GM19023 (cell line): Measurements from ENCODE around the gene RITA1.

ENCODE experiments used
- ATAC-seq: cut with Tn5 transposase; IDR thresholded peaks from one replicate; pipeline ENCODE4 v1.9.1; 2021; ENCODE audit warnings: mild to moderate bottlenecking, moderate library complexity; ENCODE audit not compliant: unreplicated experiment

RITA1 gene

DNA sequence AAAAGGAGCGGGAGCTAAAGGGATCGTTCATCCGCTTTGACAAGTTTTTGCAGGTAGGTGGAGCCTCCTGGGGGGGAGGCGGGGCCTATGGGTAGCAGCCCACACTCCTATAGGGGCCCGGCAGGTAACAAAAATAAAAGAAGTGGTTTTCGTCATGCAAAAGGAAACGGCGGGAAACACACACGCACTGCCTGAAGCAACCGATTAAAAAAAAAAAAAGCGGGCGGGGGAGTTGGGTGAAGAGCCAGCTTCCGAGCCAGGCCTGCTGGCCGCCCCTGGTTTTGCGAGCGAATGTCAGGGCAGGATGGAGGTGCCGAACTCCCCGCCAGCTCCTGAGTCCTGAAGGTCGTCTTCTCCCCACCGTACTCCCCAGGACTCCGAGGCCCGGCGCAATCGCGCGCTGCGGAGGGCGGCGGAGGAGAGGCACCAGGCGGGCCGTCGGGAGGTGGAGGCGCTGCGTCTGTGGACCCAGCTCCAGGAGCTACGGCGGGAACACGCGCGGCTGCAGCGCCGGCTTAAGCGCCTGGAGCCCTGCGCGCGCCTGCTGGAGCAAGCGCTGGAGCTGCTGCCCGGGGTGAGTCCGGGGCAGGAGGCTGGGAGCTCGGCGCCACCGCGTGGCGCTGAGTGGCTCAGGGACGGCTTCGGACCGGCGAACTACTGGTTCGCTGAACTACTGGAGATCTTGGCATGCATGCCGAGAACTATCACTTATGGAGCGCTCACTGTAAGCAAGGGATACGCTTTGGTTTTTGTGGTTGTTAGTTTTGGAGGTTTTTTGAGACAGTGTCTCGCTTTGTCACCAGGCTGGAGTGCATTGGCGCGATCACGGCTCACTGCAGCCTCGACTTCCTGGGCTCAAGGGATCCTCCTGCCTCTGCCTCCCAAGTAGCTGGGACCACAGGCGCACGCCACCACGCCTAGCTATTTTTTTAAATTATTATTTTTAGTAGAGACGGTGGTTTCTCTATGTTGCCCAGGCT is 32.4 kb upstream of the RITA1 start:
- peak; percentile 62 for ATAC-seq

DNA sequence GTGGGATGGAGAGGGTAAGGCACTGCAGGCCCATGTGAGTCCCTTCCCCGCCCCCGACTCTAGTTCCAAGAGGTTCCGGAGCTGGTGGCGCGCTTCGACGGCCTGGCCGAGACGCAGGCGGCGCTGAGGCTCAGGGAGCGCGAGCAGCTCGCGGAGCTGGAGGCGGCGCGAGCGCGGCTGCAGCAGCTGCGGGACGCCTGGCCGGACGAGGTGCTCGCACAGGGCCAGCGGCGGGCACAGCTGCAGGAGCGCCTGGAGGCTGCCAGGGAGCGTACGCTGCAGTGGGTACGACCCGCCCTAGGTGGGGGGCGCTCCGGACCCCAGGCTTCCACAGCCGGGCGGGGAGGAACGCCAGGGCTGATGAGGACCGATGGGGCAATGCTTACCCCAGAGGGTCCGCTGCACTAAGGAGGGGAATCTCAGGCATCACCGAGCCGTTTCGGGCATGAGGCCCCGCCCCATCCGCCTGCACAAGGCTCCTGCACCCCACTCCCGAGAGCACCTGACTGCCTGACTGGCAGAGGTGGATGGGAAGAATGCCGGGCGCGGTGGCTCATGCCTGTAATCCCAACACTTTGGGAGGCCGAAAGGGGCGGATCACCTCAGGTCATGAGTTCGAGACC is 31.1 kb upstream of the RITA1 start:
- no peak for ATAC-seq

DNA sequence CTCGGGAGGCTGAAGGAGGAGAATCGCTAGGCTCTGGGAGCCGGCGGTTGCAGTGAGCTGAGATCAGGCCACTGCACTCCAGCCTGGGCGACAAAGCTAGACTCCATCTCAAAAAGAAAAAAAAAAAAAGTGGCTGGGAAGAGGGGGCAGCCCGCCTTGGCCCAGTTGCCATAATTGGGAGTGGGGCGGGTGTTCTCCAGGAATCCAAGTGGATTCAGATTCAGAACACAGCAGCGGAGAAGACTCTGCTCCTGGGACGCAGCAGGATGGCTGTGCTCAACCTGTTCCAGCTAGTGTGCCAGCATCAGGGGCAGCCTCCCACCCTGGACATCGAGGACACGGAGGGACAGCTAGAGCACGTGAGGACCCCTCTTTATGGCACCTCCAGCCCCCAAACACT is 30.5 kb upstream of the RITA1 start:
- no peak for ATAC-seq

DNA sequence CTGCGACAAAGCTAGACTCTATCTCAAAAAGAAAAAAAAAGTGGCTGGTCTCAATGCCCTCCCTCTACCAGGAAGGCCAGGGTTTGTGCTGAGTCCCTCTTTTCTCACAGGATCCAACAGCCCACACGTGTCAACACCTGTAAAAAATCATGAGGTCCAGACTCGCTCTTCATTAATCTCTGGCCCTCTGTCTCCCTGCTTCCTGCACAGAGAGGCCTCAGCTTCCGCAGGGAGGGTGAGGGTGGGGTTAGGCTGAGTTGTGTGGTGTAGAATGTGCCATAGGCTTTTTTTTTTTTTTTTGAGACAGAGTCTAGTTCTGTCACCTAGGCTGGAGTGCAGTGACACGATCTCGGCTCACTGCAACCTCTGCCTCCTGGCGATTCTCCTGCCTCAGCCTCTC is 29.9 kb upstream of the RITA1 start:
- ATAC-seq: no peak

DNA sequence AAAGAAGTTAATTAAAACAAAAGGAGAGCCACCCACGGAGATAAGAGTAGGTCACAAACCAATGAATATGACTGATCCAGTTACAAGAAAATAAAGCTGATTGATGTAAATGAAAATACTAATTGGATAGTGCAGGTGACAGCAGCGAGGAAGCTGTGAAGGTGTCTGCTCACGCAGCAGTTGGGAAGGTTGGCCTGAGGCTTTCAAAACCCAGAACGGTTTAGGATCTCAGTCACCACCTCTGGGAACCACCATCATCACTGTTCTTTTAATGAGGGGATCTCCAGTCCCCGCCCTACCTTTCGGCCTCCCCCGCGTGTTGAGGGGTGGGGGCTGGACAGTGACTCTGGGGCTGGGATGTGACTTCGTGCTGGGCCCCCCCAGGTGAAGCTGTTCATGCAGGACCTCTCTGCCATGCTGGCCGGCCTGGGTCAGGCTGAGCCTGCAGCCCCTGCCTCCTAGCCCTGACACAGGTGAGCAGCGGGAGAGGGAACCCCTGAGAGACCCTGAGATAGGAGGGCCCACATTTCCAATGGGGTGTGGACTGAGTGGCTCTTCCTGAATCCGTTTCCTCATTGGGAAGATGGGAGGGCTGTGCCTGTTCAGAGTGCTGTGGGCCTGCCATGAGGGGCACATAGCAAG is 28.2 kb upstream of the RITA1 start:
- no peak for ATAC-seq

DNA sequence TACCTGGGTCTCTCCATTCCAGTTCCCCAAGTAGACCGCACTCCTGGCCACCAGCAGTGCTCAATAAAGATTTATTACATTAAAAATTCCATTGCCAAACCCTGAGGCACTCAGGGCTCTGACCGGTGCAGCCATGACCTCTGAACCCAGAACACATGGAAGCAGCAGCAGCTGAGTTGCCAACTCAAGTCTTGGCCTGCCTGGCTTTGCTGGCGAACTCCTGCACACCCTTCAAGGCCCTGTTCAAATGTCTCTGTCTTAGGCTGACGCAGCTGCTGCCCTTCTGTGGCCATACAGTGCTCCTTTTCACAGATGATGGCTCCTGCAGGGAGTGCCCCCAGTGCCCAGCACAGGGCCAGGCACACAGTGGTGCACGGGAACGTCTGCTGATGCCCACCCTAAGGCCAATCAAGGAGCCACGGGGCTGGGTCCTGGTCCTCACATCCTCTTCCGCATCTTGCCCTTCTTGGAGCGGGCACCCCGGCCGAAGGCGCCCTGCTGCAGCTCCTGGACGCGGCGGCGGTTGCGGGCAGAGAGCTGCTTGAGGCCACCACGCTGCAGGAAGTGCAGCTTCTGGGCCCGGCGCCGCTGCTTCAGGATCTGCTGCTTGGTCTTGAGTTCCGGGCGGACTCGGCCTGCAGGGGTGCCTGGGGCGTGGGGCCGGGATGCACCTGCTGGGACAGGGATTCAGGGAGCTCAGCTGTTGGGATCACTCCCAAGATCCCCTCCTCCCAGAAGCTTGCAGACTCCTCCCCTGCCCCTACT is 26.9 kb upstream of the RITA1 start:
- ATAC-seq: no peak

DNA sequence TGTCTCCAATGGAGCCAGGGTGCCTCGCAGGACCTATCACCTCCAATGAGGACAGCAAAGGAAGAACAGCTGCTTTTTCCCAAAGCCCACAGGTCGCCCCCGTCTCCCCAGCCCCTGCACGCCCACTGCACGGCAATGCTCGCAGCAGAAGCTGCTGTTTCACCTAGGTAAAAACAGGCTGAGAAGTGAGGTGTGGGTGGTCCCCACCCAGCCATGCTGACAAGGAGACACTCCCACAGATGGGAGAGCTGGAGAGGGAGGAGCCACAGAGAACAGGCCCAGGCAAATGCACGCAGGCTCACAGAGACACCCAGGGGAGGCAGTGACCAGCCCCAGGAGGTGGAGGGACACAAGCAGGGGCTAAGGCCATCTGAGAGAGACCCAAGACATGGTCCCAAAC is 25.6 kb upstream of the RITA1 start:
- ATAC-seq: no peak

DNA sequence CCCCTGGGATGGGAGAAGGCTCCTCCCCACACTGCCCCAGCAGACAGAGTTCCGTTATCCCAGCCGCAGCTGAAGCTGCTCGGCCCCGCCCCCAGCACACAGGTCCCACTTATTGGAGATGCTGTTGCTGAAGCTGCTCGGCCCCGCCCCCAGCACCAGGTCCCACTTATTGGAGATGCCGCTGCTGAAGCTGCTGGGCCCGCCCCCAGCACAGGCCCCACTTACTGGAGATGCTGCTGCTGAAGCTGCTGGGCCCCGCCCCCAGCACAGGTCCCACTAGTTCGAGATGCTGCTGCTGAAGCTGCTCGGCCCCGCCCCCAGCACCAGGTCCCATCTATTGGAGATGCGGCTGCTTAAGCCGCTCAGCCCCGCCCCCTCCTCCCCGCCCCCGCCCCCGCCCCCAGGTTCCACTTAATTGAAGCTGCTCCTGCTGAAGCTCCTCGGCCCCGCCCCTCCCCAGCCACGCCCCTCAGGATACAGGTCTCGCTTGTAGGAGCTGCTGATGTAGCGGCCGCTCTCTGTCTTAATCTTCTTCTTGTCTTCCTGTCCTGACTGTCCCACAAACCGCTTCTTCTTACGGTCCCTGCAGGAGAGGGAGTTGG is 24.0 kb upstream of the RITA1 start:
- ATAC-seq: no peak

DNA sequence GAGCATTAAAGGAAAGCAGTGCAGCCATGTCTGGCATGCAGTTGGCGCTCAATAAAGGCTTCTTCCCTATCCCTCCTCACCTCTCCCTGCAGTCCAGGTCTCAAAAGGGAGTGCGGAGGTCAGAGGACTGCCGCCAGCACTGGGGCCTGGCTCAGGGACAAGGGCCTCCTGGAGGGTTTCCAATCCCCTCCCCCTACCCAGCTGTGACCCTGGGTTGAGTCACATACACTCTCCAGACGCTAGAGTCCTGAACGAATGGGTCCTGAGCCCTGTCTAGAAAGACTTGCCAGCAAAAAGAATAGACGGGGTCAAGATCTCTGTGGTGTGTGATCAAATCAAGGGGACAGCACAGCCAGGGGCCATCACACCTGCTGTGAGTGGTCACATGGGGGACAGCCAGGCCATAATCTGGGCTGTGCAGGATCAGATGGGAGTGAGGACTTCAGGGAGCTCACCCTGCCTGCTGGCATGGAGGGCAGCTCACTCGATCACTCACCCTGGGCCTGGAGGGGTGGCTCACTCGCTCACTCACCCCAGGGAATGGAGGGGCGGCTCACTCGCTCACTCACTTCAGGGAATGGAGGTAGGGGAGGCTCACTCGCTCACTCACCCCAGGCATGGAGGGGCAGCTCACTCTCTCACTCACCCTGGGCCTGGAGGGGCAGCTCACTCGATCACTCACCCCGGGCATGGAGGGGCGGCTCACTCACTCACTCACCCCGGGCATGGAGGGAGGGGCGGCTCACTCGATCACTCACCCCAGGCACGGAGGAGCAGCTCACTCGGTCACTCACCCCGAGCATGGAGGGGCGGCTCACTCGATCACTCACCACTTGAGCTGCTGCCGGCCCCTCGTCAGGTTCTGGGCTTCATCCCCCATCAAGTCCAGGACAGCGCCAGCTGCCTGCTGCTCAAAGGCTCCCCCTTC is 23.2 kb upstream of the RITA1 start:
- no peak for ATAC-seq

DNA sequence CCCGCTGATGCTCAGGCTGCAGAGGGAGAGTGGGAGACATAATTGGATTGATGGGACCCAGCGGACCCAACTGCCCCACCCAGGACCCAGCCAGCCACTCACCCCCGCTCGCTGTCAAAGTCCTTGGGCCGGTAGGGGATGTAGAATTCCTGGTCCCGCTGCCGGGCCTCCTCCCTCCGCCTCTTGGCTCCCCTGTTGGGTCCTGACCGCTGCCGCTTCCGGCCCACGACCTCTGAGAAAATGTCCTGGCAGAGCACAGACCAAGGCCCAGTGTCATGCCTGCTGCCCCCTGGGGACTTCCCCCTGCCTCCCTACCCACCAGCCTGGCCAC is 22.5 kb upstream of the RITA1 start:
- ATAC-seq: no peak

DNA sequence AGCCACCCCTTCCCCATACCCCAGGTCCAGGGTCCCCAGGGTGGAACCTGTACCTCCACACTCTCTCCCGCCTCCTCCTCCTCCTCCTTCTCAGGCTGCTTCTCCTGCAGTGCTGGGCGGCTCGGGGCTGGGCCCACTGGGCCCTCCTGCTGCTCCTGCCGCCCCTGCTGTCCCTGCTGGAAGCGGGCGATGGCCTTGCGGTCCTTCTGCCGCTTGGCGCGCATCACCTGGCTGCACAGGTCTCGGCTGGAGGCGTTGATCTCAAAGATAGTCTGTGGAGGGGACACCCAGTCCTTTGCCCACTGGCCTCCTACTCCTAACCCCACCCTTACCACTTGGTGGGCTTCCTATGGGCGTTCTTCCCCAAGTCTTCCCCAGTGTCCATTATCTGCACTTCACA is 21.5 kb upstream of the RITA1 start:
- ATAC-seq: no peak

DNA sequence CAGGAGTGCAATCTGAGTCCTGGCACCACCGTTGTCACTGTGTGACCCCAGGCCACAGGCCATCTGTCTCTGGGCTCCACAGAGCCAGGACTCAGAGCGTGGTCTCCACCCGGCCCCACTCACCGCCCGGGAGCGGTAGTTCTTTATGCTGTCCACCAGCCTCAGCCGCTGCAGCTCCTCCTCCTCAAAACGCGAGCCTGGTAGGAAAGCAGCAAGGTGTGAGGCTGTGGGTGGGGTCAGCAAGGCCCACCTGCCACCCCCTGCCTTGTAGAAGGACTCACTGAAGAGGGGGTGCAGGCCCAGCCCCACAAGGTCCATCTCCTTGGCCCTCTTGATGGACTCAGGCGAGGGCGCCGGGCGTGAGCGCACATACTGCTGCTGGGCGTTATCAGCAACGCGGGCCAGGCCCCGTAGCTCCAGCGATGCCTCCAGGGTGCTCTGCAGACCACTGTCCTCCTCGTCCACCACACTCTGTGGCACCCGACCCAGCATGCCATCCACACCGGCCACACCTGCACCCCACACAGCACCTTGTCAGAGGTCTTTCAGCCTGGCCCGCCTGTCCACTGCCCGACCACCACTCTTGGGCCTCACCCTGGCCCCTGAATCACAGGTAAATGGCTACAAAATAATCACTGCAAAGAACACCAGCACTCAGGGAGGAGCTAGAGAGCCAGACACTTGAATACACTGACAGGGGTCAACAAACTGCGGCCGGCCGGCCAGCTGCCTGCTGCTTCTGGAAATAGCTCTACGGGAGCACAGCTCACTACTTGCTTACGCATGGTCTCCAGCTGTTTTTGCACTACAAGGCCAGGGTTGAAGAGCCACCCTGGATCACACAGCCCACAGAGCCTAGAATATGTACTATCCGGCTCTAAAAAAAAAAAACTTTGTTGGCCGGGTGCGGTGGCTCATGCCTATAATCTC is 19.7 kb upstream of the RITA1 start:
- no peak for ATAC-seq

DNA sequence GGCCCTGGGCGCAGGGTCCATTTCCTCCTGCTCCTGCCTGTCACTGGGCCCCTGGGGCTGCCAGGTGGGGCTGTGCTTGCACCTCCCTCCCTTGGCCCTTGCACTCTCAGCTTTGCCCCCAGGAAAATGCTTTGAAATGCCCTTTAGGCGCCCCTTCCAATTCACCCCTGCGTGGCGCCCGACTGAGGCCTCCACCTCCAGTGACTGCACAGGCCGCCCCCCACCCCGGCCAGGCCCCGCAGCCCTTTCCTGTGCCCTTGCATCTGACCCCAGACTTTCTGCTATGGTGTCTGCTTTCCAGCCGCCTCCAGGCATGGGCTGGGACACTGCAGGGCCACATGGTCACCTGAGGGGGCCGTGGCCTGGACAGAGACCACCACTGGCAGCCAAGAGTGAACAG is 17.7 kb upstream of the RITA1 start:
- ATAC-seq: no peak

DNA sequence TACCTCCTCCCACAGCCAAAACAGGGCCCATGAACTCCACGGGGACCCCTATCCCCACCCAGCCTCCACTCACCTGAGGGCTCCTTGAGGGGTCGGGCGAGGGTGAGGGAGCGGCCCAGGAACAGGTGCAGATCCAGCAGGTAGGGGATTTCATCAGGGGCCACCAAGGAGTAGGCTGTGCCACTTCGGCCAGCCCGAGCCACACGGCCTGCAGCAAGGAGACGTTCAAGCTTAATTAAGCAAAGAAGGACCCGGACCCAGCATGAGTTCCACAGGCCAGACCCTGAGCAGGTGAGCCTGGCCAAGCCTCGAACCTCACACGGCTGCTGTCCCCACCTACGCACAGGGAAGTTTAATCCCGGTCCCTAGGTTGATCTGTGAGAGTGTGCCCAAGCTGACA is 15.8 kb upstream of the RITA1 start:
- no peak for ATAC-seq

DNA sequence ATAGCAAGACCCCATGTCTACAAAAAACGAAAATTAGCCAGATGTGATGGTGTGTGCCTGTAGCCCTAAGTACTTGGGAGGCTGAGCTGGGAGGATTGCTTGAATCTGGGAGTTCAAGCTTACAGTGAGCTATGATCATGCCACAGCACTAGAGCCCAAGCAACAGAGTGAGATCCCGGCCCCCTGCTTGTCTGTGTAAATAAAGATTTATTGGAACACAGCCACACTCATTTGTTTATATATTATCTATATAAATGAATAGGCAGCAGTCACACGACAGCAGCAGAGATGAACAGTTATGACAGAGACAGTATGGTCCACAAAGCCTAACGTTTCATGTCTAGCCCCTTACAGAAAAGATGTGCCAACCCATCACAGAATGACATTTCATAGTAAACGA is 15.1 kb upstream of the RITA1 start:
- no peak for ATAC-seq

DNA sequence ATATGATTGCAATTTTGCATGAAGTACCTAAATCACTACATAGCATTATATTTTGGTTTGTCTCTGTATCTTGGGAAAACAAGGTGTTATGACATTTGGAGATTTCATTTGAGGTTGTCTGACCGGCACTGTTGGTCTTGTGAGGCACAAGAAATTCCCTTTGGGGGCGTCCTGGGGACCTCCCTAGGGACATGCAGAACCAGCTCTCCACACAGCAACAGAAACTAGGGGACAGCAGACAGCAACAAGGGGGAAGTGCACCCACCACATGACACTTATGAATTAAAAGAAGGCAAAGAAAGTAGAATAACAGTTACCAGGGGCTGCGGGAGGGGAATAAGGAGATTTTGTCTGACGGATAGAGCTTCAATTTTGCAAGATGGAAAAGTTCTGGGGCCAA is 14.6 kb upstream of the RITA1 start:
- ATAC-seq: no peak

DNA sequence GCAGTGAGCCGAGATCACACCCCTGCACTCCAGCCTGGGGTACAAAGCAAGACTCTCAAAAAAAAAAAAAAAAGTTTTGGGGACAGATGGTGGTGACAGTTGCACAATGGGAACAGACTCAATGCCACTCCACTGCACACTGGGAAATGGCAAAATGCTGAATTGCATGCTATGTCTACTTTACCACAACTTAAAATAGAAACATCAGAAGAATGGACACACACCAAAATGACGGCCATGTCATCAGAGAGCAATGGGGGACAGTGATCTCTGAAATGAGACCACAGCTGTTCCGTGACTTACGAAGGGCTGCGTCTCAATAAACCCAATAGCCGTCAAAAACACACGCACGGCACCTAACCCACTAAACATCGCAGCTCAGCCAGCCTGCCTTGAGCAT is 14.0 kb upstream of the RITA1 start:
- ATAC-seq: no peak

DNA sequence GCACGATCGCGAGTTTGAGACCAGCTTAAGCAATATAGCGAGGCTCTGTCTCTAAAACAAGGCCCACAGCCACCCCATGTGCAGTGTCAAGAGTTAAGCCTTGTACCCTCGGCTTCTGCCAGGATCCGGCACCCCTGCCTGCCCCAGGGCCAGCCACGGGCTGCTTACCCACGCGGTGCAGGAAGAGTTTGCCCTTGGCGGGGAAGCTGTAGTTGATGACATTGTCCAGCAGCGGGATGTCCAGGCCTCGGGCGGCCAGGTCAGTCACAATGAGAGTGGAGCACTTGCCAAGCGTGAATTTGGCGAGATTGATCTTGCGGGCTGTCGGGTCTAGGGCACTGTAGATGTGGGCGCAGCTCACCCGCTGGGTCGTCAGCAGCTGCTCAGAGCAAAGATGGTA is 13.3 kb upstream of the RITA1 start:
- no peak for ATAC-seq
